HL-60/S4 (cell line): ENCODE data around the gene ODC1.

ENCODE experiments used
- in situ Hi-C: fragments of 300-500 bp; cut with MboI; formaldehyde crosslinking; loops from 2 replicates; pipeline ENCODE4 v1.14.3; 2022; ENCODE audit warnings: low sequenced_read_pairs

Gene ODC1

DNA sequence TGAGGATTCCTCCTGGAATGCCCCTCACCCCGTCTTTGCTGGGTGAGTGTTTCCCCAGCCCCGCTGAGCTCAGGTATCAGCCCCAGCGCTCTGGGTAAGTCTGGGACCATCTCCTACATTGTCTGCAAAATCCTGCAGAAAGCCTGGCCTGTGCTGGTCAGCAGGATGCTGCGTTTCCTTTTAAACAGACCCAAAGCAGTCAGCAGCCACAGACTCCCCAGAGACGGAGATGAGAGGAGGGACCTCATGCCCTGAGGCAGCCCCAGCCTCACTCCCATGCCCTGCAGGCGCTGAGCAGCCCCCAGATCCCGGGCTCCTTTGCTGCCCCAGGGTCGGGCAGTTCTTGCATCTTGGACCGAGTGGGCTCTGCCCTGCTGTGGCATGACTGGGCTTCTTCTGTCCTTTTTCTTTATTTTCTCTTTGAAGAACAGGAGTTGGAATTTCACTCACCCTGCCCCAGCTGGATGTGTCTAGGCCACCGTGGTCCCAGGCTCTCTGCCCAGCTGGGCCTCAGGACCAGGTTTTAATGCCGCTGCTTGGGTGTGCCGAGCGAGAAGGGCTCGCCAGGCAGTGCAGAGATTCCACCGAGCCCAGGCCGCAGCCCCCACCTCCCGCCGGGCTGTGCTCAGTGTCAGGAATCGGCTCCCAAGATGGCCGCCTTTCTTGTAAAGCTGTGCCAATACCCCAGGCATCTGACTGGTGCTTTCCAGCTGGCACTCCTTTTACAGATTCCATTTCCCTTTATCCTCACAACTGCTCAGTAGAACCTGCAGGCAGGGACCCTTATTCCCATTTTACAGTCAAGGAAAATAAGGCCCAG is 43.6 kb downstream of the ODC1 start:
- in situ Hi-C loops: no loop called here

DNA sequence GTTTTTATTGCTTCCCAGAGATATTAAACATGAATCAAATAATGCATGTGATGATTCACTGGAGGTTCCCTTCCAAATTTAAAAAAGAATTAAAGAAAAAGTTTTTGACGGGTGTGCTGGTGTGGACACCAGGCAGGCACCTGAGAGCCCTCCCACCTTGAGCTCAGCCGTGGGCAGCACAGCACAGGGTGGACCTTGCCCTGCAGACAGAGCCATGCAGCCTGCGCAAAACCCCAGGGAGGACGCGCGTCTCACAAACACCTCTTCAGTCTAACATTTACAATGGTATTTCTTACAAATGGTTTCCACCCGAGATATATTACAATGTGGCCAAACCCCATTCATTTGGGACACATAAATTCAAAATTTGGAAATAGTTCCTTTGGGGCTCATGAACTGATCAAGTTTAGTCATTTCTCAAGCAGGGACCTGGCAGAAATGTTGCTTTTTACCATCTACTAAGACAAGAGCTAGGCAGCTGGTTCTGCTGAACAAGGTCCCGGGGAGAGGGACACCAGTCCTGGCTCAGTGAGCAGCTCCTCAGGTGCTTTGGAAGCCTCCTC is 45.4 kb downstream of the ODC1 start:
- in situ Hi-C loops: no loop called here

DNA sequence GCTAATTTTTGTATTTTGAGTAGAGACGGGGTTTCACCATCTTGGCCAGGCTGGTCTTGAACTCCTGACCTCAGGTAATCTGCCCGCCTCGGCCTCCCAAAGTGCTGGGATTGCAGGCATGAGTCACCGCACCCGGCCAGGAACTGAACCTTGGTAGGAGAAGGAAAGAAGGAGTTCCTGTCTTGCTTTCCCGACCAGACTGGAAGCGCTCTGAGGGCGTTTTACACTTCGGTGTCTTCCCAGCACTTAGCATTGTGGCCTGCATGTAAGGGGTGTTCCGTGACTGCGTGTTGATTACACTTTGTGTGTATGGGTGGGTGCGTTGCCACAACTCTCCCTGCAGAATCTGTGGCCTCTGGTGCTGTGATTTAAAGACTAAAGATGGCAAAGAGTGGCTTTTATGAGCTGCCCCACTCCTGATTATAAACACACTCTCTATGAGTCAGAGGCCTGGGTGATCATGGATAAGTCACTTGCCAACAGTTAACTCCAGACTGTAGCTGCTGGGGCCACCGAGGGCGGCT is 46.0 kb downstream of the ODC1 start:
- in situ Hi-C loops: no loop called here

DNA sequence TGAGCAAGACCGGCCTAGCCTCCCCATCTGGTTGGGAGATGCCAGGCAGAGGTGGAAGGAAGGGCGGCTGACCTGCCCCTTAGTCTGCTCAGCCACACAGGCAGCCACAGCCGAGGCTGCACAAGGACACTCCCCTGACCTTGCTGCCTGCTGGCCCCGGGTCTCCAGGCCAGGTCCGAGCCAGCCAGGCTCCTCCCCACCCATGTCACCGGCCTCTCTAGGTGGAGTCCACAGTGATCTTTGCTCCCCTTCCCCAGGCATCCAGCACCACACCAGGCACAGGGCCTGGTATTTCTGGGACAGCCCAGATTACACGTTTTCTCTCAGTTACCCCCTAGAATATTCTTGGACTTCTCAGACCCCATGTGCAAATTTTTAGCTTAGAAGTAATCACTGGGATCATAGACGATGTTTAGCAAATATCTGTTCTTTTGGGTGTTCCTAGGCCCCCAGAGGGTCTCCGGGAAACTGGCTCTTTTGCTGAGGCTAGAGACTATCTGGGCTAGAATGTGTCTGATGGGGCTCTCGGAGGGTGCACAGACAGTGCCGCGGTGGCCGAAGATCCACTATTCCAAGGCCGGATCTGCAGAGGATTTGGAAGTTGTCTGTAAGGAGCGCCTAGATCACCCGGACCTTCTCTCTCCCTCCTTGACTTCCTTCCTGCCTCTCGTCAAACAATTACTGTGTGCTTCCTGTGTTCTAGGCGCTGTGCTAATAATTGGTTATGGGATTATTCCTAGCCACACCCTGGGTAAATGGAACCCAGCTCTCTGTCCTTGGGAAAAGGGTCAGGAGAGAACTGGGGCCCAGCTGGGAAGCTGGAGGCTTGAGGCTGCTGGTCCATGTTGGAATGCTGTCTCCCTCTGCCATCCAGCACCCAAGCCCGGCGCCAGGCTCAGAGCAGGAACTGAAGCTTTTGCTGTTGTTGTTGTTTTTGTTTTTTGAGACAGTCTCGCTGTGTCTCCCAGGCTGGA is 46.9 kb downstream of the ODC1 start:
- in situ Hi-C loops: no loop called here

DNA sequence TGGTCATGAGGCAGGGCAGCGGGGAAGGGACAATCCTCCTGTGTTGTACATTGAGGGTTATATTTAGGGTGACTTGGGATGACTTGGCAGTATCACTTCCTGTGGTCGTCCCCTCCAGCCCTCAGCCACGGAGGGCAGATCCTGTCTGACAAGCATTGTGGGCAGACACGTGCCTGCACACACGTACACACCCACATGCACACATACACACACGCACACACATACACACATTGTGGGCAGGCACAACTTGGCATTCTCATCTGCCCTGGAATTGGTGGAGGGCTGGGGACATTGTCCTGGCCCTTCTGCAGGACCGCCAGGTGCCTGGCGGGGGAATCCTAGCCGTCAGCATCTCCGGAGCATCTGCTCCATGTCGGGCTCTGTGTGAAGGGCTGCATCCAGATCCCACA is 47.6 kb downstream of the ODC1 start:
- in situ Hi-C loops: no loop called here

DNA sequence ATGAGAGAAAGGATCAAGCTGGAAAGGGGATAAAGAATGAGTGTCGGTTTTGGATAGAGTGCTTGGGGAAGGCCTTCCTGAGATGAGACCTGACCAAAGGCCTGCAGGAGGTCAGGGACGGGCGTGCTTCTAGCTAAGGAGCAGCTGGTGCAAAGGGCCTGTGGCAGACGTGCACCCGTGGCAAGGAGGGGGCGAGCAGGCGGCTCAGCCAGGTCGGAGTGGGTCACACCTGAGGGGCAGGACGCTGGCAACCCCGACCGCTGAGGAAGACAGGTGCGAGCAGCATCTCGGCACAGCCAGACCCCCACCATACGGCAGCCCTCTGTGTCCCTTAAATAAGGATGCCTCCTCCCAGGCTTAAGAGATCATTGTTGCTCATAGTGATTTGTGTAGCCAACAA is 48.1 kb downstream of the ODC1 start:
- in situ Hi-C loops: no loop called here

DNA sequence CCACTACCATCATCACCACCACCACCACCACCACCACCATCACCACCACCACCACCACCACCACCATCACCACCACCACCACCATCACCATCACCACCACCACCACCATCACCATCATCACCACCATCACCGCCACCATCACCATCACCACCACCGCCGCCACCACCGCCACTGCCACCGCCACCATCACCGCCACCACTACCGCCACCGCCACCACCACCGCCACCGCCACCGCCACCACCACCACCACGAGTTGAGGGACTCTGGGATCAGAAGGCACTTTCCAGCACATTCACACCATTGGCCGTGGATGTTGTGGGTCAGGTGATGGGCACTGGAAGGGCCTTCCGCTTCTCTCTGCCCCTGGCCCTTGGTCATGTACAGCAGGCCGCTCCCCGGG is 48.8 kb downstream of the ODC1 start:
- in situ Hi-C loops: no loop called here

DNA sequence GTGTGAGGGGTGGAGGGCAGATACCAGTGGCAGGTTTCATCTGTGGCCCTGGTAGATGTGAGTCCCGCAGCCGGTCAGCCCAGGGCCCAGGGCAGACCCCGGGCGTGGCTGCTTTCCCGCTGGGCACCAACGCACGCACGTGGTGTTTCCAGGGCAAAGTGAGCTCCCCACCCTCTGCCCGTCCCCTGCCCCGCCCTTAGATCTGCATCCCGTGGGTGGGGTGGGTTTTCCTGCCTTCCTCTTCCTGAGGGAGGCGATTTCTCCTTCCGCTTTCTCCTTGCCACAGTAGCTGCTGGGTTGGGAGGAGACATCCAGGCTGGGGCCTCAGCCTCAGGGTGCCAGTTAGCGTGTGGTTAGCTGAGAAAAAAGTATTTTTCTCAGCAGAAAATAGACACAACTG is 49.6 kb downstream of the ODC1 start:
- in situ Hi-C loops: no loop called here

DNA sequence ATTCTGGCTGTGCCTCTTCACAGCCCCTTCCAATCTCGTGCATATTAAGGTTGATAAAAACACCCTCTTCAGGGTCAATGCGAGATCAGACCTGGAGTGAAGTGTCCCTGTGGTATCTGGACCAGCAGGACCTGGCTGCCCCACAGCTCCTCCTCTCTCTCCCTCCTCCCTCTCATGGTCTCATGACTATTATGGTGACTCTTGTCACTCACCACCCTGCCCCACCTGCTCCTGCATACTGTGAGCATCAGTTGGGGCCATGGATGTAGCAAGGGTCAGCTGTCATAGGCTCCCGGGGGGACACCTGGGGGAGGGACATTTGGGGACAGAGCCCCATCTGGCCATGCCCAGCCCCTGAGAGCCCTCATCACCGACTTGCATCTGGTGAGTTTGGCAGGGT is 50.2 kb downstream of the ODC1 start:
- in situ Hi-C loops: no loop called here

DNA sequence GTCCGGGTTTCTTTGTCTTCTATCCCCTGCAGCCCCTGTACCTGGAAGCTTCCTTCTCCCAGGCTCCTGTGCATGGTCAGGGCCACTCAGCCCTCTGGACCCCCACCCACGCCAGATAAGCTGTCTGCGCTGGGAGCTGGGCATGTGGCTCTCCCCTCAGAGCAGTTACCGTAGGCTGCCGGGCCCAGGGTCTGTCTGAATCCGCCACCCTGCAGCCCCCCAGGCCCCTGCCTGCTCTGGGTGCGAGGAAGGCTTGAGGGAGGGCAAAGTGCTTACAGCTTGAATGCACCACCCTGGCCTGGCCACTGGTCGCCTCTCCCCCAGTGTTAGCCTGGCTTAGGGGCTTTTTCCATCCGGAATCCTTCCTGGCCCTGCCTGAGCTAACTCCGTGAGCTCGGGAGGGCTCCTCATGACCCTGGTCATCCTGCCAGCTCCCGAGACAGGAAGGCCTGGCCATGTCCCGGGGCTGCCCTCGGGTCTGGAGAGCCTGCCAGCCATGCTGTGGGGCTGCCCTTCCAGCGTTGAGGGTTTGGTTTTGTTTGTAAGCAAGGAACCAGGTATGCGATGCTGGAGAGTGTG is 50.7 kb downstream of the ODC1 start:
- in situ Hi-C loops: no loop called here

DNA sequence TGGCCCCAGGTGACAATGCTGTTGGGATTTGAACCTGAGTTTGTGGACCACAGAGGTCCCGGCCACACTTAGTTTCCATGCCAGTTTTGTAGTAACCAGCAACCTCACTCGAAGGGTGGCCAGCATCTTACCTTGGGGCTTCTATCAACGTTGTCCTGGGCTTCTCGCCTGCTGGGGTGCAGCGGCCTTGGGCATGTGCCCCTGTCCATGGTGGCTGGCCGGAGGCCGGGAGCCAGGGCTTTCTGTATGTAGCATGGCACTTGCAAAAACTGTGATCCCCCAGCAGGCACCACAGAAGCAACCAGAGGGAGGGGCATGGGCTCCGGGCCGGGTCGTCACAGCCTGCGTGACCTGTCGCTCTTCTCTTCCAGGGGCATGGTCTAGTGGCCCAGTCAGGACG is 51.7 kb downstream of the ODC1 start:
- in situ Hi-C loops: no loop called here

DNA sequence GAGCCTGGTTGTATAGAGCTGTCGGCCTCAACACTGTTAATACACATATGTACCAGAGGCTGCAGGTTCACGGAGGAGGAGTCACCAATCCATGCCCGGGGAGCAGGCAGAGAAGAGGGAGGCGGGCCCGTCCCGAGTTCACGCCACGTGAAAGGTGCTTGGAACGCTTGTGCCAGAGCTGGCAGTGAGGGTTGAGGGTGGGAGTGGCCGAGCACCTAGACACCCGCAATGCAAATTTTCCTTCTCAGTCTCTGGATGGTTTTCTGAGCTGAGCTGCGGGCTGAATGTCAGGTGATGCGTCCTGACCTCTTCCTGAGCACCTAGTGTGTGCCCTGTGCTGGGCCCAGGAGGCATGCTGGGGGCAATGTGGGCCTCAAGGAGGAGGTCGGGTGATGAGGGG is 52.2 kb downstream of the ODC1 start:
- in situ Hi-C loops: no loop called here

DNA sequence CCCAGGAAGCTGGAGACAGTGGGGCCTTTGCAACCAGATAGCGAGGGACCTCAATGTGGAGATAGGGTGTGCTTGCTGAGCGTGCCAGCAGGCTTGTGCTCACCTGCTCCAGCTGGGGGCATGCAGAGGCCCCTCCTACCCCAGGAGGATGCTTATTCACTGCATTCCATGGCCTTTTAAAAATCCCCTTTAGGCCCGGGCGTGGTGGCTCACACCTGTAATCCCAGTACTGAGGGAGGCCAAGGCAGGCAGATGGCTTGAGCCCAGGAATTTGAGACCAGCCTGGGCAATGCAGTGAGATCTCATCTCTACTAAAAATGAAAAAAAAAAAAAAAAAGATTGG is 54.5 kb downstream of the ODC1 start:
- in situ Hi-C loops: no loop called here

DNA sequence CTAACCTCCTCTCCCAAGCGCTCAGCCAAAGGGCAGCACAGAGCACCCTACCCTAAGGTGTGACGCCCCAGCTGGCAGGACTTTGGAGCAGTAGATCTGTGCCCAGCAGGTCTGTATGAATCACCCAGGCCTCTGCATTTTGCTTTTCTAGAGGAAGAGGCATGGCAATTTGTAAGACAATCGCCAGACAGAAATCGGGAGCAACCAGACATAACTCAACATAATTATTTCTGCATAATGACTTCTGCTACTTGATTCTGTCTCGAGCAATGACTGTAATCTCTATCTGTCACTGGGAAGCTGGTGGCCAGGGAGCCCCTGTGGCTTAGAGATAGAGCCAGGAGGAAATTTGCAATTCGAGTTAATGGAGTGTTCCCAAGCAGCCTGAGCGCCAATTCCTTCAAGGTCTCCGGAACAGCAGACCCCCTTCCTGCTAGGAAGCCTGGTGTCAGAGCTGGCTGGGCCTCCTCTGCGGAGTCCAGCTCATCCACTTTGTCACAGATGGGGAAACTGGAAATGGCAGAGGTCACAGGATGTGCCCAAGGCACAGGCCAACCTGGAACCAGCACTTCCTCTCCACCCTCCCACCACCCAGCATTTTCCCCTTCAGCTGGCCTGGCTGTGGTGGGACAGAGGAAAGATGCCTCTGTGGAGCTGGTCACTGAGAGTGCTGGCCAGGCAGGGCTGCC is 55.0 kb downstream of the ODC1 start:
- in situ Hi-C loops: no loop called here

DNA sequence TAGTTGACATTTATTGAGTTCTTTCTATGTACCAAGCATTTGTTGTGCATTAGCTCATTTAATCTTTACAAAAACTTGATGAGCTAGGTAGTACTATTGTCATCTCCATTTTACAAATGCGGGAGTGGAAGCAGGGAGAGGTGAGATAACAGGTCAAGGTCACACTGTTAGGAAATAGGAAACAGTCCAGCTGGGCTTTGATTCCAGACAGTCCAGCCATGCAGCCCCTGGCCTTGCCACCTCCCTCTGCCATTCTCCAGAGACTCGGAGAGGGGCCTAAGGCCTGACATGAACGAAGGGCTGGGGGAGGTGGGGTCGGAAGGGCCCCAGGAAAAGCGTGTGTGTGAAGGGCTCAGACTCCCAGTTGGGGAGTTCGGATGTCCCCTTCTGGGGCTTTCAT is 55.6 kb downstream of the ODC1 start:
- in situ Hi-C loops: no loop called here

DNA sequence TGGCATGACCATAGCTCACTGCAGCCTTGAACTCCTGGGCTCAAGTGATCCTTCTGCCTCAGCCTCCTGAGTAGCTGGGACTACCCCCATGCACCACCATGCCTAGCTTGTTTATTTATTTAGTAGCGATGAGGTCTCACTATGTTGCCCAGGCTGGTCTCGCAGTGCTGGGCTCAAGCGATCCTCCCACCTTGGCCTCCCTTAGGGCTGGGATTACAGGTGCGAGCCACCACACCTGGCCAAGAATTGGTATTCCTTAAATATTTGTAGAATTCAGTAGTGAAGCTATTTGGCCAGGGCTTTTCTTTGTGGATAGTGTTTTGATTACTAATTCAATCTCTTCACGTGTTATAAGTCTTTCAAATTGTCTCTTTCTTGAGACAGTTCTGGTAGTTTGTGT is 56.0 kb downstream of the ODC1 start:
- in situ Hi-C loops: no loop called here

DNA sequence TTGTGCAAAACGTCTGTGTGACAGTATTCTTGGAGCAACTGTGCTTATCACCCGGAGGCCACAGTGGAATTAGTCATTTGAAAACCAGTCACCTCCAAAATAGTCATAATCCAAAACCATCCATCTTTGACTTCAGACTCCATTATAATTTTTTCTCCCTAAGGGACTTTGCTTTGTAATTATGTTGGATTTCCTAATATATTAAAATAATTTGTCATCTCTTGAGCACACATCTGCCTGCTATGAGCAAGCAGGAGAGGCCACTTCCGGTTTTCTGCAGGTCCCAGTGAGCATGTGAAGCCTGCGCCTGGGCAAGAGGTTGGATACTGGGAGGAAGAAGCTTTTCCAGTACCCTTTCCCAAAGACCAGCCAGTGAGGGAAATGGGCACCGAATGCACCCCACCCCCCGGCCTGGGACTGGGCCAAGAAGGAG is 57.7 kb downstream of the ODC1 start:
- in situ Hi-C loops: no loop called here
